Urothelium cell line (cell line): ENCODE data around the gene RAB34.

Experiments used
- DNase-seq: peaks from one replicate; pipeline ENCODE4 v3.0.0; 2011; ENCODE audit warnings: low spot score, mixed read lengths
- FAIRE-seq: peaks from 2 replicates; lab custom pipeline; 2011; peaks lifted over from hg19 to GRCh38; lab: Jason Lieb, UNC

Gene RAB34

DNA sequence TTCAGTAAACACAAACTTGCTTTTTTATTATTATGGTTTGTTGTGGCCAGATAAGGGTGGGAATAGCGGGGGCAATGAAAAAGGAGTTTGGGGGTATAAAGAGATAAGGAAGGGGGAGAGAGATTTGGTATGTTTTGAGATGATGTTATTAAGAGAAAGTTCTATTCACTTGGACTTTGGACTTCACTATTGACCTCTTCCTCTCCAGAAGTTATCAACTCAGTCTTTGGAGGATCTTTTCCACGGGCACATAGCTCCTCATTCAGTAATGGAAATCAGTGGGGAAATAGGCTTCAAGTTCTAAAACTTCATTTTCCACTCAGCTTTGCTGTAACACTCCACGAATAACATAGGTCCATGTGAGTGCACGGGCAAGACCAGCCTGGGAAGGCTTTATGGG is 29.2 kb downstream of the RAB34 start:
- DNase-seq (no peak), FAIRE-seq (no peak)

- DNase-seq, result no peak
- no peak for FAIRE-seq
Observed at GRCh38 chr17:28686296-28686695, 31.4 kb downstream of the RAB34 start.

DNA sequence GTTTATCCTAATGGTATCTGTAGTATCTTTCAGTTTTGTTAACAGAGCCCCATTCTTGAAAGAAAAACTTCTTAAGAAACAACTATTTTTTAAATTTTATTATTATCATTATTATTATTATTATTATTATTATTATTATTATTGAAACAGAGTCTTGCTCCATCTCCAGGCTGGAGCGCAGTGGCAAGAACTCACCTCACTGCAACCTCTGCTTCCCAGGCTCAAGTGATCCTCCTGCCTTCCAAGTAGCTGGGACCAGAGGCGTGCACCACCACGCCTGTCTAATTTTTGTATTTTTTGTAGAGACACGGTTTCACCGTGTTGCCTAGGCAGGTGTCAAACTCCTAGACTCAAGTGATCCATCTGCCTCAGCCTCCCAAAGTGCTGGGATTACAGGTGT is 32.3 kb downstream of the RAB34 start:
- FAIRE-seq (no peak), DNase-seq (no peak)

DNA sequence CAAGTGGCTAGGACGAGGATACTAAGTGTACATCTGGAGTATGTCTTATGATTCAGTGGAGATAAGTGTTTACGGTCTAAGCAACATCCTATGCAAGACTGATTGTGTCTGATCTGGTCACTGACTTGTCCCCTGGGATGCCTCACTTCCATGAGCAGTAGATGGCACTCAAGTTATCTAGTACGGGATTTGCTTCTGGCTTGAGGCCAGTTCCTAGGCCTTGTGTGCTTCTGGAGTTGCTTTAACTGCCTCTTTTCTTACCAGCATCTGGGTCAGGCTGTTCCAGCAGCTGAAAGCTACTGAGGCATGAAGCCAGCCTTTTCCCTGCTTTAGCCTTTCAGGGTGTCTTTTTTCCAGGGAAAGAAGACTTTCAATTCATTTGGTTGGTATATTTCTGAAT is 32.7 kb downstream of the RAB34 start:
- peak; percentile 74 for FAIRE-seq
- no peak for DNase-seq

DNA sequence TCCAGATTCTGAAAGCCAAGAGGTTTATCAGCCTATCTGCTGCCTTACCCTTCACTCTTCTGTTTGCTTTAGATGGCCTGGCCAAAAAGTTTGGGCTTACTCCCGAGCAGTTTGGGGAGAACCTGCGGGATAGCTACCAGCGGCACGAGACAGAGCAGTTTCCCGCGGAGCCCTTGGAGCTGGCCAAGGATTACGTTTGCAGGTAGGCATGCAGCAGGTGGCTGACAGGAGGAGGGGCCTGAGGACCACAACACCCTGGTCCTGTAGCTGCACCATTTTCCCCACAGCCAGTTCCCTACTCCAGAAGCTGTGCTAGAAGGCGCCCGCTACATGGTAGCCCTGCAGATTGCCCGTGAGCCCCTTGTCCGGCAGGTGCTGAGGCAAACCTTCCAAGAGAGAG is 35.0 kb downstream of the RAB34 start:
- no peak for FAIRE-seq

DNA sequence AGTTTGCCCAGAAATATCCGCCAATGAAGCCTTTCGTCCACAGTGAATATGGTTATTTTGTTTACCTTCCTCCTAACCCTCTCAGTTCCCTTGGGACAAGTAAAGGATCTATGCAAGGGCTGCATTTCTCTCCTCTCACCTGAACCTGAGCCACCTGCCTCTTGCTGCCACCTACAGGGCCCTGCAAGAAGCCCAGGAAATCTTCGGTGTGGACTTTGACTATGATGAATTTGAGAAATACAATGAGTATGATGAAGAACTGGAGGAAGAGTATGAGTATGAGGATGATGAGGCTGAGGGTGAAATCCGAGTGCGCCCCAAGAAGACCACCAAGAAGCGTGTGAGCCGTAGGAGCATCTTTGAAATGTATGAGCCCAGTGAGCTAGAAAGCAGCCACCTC is 41.7 kb downstream of the RAB34 start:
- FAIRE-seq, result no peak
- no peak for DNase-seq

More for the DNA sequence above, 35.0 kb downstream of the RAB34 start:
- no peak for DNase-seq

GRCh38 chr17:28675490-28675889 is 42.2 kb downstream of the RAB34 start:
- DNase-seq (no peak), FAIRE-seq (no peak)

DNA sequence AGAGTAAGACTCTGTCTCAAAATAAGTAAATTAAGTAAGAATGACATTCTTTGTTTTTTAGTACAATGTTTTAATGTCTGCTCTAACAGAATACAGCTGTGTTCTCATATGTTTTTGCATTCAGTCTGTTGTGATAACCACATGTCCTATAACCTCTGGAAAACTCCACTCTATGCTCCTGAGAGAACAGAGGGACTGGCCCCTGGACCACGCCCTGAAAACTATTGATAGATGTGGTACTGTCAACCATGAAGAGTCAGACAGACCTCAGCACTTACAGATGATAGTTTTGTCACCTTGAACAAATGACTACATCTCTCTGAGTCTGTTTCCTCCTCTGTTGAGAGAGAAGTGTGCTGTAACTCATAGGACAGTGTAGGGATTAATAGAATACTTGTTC is 47.8 kb downstream of the RAB34 start:
- no peak for DNase-seq
- FAIRE-seq, result no peak

- FAIRE-seq, result no peak
- no peak for DNase-seq
Observed at GRCh38 chr17:28667870-28668269, 49.8 kb downstream of the RAB34 start.

DNA sequence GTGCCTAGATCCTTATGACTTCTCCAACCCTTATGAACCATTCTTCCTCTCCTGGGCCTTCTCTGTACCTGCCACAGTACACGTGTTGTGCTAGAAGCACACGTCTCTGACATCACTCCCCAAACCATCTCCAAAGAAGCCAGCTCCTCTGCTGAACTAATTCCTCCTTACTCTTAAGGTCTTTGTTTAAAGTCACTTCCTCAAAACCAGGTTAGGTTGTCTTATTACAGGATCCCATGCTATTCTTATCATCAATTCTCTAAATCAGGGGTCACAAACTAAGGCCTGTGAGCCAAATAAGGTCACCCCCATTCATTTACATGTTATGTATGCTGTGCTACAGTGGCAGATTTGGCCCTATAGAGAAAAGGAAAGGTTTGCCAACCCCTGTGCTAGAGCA is 51.7 kb downstream of the RAB34 start:
- DNase-seq (no peak), FAIRE-seq (no peak)
